ENCODE measurements around the gene CHRNB2. TPM values are rescaled to one million over a fixed set of nuclear protein-coding genes. Genes with fewer than 3 reads are reported as not detected.

CHRNB2 gene
- total RNA-seq, 1 experiment from 2014 or later = not detected

DNA sequence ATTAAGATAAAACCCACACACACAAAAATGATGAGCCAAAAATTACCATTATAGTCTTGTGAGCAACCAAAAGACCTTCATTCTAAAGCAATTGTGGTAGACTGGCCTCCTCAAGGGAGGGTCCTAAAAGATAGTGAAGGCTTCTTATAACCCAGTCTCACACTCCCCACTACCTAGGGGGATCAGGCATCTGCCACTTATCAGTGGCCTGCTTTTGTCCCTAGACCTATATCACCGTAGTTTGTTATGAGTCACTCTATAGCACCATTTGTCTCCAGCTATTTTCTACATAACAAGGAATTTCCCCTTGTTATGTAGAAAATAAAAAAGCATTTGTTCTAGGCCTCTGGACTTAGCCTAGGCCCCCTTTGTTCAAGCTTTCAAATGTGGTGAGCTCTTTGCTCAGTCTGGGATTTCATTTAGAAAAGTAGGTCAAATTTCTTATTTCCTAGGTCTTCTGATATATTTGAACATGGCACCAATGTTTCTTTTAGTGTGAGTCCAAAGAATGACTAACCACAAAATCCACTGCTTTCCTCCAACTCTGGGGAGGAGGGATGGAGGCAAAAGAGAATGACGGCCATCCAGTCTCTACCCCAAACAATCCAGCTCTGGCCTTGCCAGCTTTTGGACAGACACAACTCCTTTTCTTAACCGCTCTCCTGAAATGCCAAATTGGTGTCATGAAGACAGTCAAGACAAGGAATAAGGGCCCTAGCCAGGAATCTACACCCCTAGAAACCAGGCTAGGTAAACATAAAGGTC lies 31.5 kb downstream of the CHRNB2 start:
- Histone ChIP-seq H3K9me3 (replicated peaks) (no peaks in the 10 kb centered on the region), H3K4me3 (no peak overlapping the region), H3K27me3 (replicated peaks) (no peaks in the 10 kb centered on the region), H3K36me3 (peaks cover 94% of the 10 kb centered on the region), H3K4me1 (replicated peaks) (peaks cover 8% of the 10 kb centered on the region), H3K27ac (no peak overlapping the region)
- DNase-seq (ENCODE audit: low read depth in 1 of 2, low spot score in 2 of 2) = no peak

DNA sequence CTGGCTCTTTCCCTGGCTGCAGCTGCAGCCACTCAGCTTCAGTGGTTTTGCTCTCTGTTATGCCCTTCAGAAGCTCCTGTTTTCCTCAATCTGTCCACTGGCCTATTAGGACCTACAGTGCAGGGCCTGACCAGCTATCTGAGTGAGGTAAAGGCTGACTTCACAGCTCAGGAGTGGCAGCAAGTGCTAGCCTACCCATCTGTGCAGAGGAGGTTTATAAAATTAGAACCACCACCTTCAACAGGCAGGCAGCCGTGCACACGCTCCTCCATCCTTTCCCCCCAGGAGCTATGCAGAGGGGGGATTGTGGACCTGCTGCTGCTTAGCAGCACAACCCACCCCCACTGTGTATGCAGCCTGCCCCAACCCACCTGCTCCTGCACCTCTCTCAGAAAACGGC lies 32.1 kb downstream of the CHRNB2 start:
- H3K27me3 ChIP-seq (replicated peaks) = no peaks in the 10 kb centered on the region
- H3K27ac ChIP-seq = no peak overlapping the region
- peaks cover 88% of the 10 kb centered on the region for H3K36me3 ChIP-seq
- no peak for DNase-seq (ENCODE audit: low read depth in 1 of 2, low spot score in 2 of 2)
- no peaks in the 10 kb centered on the region for H3K9me3 ChIP-seq (replicated peaks)
- H3K4me1 ChIP-seq (replicated peaks) = peaks cover 8% of the 10 kb centered on the region
- H3K4me3 ChIP-seq = no peak overlapping the region

DNA sequence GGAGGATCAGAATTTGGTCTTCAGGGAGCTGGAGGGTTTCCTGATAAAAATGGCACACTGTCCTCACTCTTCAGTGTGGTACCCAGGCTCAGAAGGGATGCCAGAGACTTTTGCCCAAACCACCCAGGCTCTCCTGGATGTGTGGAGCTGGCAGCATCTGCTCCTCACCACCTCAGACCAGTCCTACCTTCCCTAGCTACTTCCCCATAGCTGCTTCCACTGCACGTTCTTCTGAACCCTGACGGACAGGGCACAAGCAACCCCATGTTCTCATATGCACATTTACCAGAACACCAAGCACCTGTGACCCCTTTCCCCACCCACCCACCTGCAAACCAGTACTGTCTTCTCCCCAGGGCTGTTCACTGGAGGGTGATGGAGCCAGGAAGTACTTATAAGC lies 35.7 kb downstream of the CHRNB2 start:
- no peak for DNase-seq (ENCODE audit: low read depth in 1 of 2, low spot score in 2 of 2)
- H3K4me3 ChIP-seq = no peak overlapping the region
- peaks cover 11% of the 10 kb centered on the region for H3K4me1 ChIP-seq (replicated peaks)
- no peaks in the 10 kb centered on the region for H3K9me3 ChIP-seq (replicated peaks)
- H3K27me3 ChIP-seq (replicated peaks) = no peaks in the 10 kb centered on the region
- no peak overlapping the region for H3K27ac ChIP-seq
- peaks cover 68% of the 10 kb centered on the region for H3K36me3 ChIP-seq

DNA sequence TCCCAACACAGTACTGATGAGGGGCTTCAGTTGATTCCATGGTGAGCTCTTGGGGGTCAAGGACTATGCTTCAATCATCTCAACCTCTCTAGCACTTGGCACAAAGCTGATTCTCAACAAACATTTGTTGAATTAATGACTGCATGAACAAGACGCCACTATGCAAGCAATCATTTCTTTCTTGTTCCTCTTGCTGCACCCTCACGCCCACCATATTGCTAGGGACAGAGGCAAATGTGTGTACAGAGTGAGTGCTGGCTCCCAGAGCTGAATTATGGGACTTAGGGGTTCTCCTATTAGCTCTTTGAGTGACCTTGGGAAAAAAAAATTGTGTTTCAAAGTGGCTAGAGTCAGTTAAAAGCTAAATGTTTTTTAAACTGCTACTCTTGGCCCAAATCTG lies 38.0 kb downstream of the CHRNB2 start:
- H3K4me1 ChIP-seq (replicated peaks) = peaks cover 13% of the 10 kb centered on the region
- H3K9me3 ChIP-seq (replicated peaks) = no peaks in the 10 kb centered on the region
- no peaks in the 10 kb centered on the region for H3K27me3 ChIP-seq (replicated peaks)
- H3K4me3 ChIP-seq = no peak overlapping the region
- H3K27ac ChIP-seq = no peak overlapping the region
- peaks cover 46% of the 10 kb centered on the region for H3K36me3 ChIP-seq
- DNase-seq (ENCODE audit: low read depth in 1 of 2, low spot score in 2 of 2) = no peak

DNA sequence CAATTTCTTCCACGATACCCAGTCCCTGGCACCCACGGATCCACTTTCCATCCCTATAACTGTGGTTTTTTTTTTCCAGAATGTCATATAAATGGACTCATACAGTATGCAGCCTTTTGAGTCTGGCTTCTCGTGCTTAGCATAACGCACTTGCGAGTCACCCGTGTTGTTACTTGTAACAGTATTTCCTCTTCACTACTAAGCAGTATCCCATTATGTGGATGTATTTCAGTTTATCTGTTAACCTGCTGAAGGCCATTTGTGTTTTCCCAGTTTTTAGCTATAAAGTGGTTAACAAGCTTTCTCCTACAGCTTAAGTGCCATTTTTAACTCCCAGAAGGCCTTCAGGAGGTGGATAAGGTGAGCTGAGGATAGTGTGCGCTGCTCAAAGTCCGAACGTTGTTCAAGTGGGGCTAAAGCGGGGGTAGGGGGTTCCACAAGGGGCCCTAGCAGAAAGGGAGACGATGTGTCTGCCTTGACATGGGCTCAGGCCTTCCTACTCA lies 39.6 kb downstream of the CHRNB2 start:
- peak overlapping the region; percentile 91 for H3K4me3 ChIP-seq
- H3K4me1 ChIP-seq (replicated peaks) = peaks cover 24% of the 10 kb centered on the region
- no peaks in the 10 kb centered on the region for H3K27me3 ChIP-seq (replicated peaks)
- DNase-seq (ENCODE audit: low read depth in 1 of 2, low spot score in 2 of 2) = no peak
- H3K27ac ChIP-seq = peak overlapping the region; percentile 97
- no peaks in the 10 kb centered on the region for H3K9me3 ChIP-seq (replicated peaks)
- H3K36me3 ChIP-seq = peaks cover 30% of the 10 kb centered on the region

DNA sequence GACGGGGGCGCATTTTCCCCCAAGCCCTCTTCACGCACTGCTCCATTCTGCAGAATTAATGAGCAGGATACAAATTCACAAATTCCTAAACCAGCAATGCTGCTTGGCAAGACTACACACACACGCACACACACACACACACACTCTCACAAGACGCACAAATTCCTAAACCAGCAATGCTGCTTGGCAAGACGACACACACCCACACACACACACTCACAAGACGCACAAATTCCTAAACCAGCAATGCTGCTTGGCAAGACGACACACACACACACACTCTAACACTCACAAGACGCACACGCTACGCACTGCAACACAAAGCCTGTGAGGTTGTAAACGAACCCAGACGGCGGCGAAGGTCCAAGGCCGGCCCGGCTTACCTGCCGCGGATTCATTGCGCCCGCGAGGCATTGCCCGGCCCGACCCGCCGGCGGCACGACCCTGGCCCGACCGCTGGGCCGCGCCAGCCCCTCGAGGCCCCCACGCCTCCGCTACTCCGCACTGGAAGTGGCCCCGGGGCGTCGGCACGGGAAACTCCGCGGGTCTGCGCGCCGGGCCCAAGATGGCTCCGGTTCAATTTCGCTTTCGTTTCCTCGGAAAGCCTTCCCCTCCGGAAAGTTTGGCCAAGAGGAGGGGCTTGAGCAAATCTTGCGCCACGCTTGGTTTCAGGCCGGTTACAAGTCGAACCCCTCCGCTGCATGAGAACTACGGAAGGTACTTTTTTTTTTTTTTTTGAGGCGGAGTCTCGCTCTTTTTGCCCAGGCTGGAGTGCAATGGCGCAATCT lies 40.2 kb downstream of the CHRNB2 start, which contains the start of gene ADAR:
TSS of gene ADAR (minus strand) at position 578 of the 788 bp plus-strand sequence. CDS start at position 398, 180 bp downstream.
- H3K27ac ChIP-seq = peak within 1 kb of the TSS; percentile 97
- H3K27me3 ChIP-seq (replicated peaks) = no peaks in the 10 kb centered on the region
- H3K4me1 ChIP-seq (replicated peaks) = peaks cover 24% of the 10 kb centered on the region
- peak; percentile 92 to 93 for DNase-seq (ENCODE audit: low read depth in 1 of 2, low spot score in 2 of 2)
- H3K4me3 ChIP-seq = peak within 1 kb of the TSS; percentile 91
- H3K36me3 ChIP-seq = peaks cover 23% of the 10 kb centered on the region
- H3K9me3 ChIP-seq (replicated peaks) = no peaks in the 10 kb centered on the region

DNA sequence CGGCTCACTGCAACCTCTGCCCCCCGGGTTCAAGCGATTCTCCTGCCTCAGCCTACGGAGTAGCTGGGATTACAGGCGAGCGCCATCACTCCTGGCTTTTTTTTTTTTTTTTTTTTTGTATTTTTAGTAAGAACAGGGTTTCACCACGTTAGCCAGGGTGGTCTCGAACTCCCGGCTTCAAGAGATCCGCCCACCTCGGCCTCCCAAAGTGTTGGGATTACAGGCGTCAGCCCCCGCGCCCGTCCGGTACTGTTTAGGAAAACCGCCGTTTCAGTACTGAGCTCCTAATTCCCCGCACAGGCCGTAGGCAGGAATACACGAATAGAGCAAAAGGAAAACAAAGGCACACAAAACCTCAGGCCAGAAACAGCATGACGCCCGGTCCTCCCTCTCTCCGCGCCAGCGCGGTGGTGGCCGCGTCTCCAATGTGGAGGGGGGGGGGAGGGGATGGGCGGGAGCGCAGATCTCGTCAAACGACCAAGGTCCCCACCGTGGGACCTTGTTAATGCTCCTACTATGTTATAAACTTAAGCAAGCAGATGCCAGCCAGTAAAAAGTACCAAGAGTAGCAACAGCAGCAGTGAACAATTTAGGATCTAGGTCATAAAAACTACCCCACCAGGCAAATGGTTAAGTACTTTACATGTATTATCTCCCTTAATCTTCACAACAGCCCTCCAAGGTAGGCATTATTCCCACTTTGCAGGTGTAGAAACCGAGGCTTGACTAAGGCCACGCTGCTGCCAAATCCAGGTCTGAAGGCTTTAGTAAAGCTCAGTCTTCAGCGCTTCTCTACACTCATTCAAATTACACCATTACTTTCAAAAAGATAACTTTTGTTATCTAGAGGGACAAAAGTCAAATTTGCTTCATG lies 41.1 kb downstream of the CHRNB2 start:
- Histone ChIP-seq H3K27ac (peak overlapping the region; percentile 97), H3K36me3 (peaks cover 19% of the 10 kb centered on the region), H3K4me3 (peak overlapping the region; percentile 91), H3K9me3 (replicated peaks) (no peaks in the 10 kb centered on the region), H3K4me1 (replicated peaks) (peaks cover 24% of the 10 kb centered on the region), H3K27me3 (replicated peaks) (no peaks in the 10 kb centered on the region)
- peak; percentile 26 to 65 for DNase-seq (ENCODE audit: low read depth in 1 of 2, low spot score in 2 of 2)

DNA sequence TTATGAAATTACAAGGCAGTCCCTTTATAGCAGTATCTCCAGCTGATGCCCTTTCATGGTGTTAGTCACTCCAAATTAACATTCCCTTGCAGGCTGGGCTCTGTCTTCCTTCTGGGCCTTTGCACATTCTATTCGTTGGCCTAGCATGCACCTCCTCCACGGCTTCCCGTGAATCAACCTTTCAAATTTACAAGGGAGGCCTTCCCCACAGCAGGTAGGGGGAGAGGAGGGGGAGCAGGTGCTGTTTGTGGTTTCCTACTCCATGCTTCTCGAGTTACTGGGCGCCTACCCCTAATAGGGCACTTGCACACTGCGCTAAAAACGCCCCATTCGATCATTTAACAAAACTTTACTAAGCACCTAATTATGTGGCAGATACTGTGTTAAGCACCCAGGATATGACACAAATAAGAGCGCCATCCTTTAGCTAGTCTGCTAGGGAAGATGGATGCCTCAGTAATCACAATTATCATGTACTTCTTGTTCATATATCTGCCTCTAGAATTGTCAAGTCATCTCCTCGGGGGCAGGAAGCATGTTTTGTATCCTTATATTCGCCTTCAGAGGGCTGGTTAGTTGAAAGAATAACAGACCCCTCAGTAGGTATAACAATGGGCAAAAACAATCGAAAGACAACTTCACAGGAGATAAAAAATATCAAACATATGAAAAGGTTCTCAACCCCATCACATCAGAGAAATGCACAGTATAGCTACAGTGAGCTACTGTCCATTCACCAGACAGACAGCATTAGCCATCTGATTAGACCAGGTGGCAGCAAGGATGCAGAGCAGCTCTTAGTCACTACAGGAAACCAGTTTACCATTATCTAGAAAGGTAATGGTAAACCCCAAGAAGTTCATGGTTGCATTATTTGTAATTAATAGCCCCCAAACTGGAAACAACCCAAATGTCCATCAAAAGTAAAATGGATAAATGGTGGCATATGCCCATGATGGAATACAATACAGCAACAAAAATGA lies 42.1 kb downstream of the CHRNB2 start:
- peaks cover 16% of the 10 kb centered on the region for H3K36me3 ChIP-seq
- H3K4me1 ChIP-seq (replicated peaks) = peaks cover 24% of the 10 kb centered on the region
- DNase-seq (ENCODE audit: low read depth in 1 of 2, low spot score in 2 of 2) = no peak
- no peaks in the 10 kb centered on the region for H3K27me3 ChIP-seq (replicated peaks)
- no peaks in the 10 kb centered on the region for H3K9me3 ChIP-seq (replicated peaks)
- H3K27ac ChIP-seq = peak overlapping the region; percentile 30; the same call in 1 of the 2 replicates
- H3K4me3 ChIP-seq = no peak overlapping the region

DNA sequence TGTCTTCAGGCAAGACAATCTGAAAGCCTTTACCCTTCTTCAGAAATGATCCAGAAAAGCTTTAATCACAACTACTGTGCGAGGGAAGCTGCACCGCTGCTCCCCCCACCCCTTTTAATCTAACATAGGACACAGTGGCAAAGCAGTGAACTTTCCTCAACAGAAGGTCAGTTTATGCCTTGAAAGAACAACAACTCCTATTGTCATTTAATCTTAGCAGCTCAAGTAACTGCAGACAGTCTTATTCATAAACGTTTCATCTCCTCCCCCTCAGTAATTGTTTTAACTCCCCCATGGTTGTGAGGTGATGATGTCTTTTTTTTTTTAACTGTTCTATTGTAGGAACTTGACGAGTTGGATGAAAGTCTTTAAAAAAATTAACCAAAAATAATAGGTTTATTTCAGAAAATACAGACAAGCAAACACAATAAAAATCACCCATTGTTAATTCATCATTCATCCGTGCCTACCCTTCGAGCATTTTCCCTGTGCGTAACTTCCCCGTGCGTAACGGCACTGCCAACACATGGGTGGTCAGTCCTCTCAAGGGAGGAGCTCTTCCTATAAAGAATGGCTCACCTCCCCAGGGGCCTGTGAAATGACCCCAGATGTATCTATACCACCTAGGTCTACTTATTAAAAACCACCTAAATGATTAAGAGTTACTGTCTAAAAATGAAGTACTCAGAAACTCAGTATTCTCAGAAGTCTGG lies 43.7 kb downstream of the CHRNB2 start:
- peak; percentile 45 to 61 for DNase-seq (ENCODE audit: low read depth in 1 of 2, low spot score in 2 of 2)
- peaks cover 7% of the 10 kb centered on the region for H3K36me3 ChIP-seq
- H3K27me3 ChIP-seq (replicated peaks) = no peaks in the 10 kb centered on the region
- H3K27ac ChIP-seq = no peak overlapping the region
- no peak overlapping the region; the same call in 1 of the 2 replicates for H3K4me3 ChIP-seq
- peaks cover 24% of the 10 kb centered on the region for H3K4me1 ChIP-seq (replicated peaks)
- H3K9me3 ChIP-seq (replicated peaks) = no peaks in the 10 kb centered on the region

DNA sequence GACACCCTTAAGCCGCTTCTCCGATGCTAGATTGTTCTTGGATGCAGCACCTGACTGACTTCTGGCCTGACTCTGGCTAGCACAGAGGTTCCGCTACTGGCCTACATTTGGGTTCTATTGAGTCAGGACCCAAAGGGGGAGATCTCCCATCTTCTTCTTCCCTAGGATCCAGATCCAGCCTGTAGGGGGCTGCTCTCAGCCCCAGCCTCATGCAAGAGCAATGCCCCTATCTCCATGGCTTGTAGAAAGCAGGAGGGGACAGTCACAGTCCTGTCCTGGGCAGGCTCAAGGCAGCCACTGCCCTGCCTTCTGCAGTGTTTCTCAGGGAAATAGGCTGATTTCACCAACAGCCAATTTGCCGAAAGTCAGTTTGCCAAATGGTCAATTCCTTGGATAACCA lies 46.7 kb downstream of the CHRNB2 start:
- DNase-seq (ENCODE audit: low read depth in 1 of 2, low spot score in 2 of 2) = no peak
- Histone ChIP-seq H3K4me1 (replicated peaks) (peaks cover 15% of the 10 kb centered on the region), H3K4me3 (no peak overlapping the region)

DNA sequence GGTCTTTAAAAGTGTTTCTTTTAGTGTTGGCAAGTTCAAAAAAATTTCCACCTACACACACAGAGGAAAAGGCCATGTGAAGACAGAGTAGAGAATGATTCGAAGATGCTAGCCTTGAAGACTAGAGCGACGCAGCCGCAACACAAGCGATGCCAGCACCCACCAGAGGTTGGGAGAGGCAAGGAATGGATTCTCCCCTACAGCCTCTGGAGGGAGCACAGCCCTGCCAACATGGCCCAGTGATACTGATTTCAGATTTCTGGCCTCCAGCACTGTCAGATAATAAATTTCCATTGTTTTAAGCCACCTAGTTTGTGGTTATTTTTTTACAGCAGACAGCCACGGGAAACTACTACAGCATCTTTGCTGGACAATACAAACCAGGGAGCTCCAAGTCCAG lies 47.3 kb downstream of the CHRNB2 start:
- Histone ChIP-seq H3K27me3 (replicated peaks) (no peaks in the 10 kb centered on the region), H3K4me3 (no peak overlapping the region), H3K36me3 (peaks cover 2% of the 10 kb centered on the region; the same call in 1 of the 2 replicates), H3K9me3 (replicated peaks) (no peaks in the 10 kb centered on the region), H3K4me1 (replicated peaks) (peaks cover 11% of the 10 kb centered on the region), H3K27ac (no peak overlapping the region)
- DNase-seq (ENCODE audit: low read depth in 1 of 2, low spot score in 2 of 2) = no peak

More for the DNA sequence above, 46.7 kb downstream of the CHRNB2 start:
- no peak overlapping the region for H3K27ac ChIP-seq
- H3K27me3 ChIP-seq (replicated peaks) = no peaks in the 10 kb centered on the region
- H3K9me3 ChIP-seq (replicated peaks) = no peaks in the 10 kb centered on the region
- H3K36me3 ChIP-seq = no peaks in the 10 kb centered on the region

DNA sequence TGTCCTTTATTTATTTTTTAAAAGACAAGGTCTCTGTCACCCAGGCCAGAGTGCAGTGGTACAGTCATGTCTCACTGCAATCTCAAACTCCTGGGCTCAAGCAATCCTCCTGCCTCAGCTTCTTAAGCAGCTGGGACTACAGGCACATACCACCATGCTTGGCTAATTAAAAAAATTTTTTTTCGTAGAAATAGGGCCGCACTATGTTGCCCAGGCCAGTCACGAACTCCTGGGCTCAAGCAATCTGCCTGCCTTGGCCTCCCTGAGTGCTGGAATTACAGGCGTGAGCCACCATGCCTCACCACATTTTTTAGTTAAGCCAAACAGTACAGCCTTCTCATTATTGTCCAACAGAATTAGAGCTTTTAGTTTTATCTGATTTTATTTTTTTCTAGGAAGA lies 47.8 kb downstream of the CHRNB2 start:
- Histone ChIP-seq H3K27ac (no peak overlapping the region), H3K4me3 (no peak overlapping the region), H3K36me3 (peaks cover 2% of the 10 kb centered on the region; the same call in 1 of the 2 replicates), H3K27me3 (replicated peaks) (no peaks in the 10 kb centered on the region), H3K4me1 (replicated peaks) (peaks cover 11% of the 10 kb centered on the region), H3K9me3 (replicated peaks) (no peaks in the 10 kb centered on the region)
- DNase-seq (ENCODE audit: low read depth in 1 of 2, low spot score in 2 of 2) = no peak
